ENCODE measurements around the gene QTRT2. TPM values are rescaled to one million over a fixed set of nuclear protein-coding genes. Genes with fewer than 3 reads are reported as not detected.

The QTRT2 gene
- total RNA-seq, 1 experiment from 2014 or later = 51.6 TPM

DNA sequence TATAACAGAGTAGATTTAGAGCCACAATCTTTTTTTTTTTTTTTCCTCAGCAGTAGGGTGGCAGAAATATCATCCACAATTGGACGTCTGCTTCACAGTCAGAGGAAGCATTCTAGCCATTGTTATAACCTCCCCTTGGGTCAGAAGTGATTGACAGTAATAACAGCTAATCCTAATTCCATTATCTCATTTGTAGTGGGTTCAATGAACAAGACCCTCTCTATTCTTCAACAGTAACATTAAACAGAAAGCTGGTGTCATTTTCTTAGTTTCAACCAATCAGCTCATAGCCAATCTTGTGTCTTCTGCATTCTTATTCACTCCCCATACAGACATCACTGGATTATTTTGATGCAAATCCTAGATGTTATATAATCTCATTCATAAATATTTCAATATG, 44.6 kb downstream of the QTRT2 start:
- no peak for TF ChIP-seq SIN3A (IDR thresholded peaks at IDR 0.05; ENCODE audit: borderline replicate concordance, insufficient read depth, low read depth, low read length)
- no peak for TF ChIP-seq TCF7L2 (IDR thresholded peaks at IDR 0.05; ENCODE audit: low read depth, low read length)
- TF ChIP-seq, protein P1, sequence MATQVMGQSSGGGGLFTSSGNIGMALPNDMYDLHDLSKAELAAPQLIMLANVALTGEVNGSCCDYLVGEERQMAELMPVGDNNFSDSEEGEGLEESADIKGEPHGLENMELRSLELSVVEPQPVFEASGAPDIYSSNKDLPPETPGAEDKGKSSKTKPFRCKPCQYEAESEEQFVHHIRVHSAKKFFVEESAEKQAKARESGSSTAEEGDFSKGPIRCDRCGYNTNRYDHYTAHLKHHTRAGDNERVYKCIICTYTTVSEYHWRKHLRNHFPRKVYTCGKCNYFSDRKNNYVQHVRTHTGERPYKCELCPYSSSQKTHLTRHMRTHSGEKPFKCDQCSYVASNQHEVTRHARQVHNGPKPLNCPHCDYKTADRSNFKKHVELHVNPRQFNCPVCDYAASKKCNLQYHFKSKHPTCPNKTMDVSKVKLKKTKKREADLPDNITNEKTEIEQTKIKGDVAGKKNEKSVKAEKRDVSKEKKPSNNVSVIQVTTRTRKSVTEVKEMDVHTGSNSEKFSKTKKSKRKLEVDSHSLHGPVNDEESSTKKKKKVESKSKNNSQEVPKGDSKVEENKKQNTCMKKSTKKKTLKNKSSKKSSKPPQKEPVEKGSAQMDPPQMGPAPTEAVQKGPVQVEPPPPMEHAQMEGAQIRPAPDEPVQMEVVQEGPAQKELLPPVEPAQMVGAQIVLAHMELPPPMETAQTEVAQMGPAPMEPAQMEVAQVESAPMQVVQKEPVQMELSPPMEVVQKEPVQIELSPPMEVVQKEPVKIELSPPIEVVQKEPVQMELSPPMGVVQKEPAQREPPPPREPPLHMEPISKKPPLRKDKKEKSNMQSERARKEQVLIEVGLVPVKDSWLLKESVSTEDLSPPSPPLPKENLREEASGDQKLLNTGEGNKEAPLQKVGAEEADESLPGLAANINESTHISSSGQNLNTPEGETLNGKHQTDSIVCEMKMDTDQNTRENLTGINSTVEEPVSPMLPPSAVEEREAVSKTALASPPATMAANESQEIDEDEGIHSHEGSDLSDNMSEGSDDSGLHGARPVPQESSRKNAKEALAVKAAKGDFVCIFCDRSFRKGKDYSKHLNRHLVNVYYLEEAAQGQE (IDR thresholded peaks at IDR 0.05; ENCODE audit: insufficient read depth in 1 of 2, low read depth in 2 of 2, low read length in 1 of 2) = no peak
- no peak for TF ChIP-seq POLR2AphosphoS5 (IDR thresholded peaks at IDR 0.05; ENCODE audit: low read depth, low read length)
- TF ChIP-seq, protein P2, sequence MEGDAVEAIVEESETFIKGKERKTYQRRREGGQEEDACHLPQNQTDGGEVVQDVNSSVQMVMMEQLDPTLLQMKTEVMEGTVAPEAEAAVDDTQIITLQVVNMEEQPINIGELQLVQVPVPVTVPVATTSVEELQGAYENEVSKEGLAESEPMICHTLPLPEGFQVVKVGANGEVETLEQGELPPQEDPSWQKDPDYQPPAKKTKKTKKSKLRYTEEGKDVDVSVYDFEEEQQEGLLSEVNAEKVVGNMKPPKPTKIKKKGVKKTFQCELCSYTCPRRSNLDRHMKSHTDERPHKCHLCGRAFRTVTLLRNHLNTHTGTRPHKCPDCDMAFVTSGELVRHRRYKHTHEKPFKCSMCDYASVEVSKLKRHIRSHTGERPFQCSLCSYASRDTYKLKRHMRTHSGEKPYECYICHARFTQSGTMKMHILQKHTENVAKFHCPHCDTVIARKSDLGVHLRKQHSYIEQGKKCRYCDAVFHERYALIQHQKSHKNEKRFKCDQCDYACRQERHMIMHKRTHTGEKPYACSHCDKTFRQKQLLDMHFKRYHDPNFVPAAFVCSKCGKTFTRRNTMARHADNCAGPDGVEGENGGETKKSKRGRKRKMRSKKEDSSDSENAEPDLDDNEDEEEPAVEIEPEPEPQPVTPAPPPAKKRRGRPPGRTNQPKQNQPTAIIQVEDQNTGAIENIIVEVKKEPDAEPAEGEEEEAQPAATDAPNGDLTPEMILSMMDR (IDR thresholded peaks at IDR 0.05) = no peak
- no peak for DNase-seq (ENCODE audit: low read depth, low spot score)
- Histone ChIP-seq H3K4me3 (ENCODE audit: low read depth in 2 of 2, low read length in 2 of 2) (no peak overlapping the region), H3K27ac (ENCODE audit: low read length) (no peak overlapping the region), H3K36me3 (ENCODE audit: control insufficient read depth, insufficient read depth, low read length) (no peaks in the 10 kb centered on the region), H3K4me1 (ENCODE audit: control insufficient read depth, insufficient read depth, low read length) (no peaks in the 10 kb centered on the region), H3K27me3 (ENCODE audit: control insufficient read depth, insufficient read depth, low read length) (0 out of 2 replicates have a peak, but pooled peaks cover 6% of the 10 kb centered on the region), H3K9me3 (ENCODE audit: control insufficient read depth, insufficient read depth, low read depth, low read length) (no peaks in the 10 kb centered on the region)
- in situ Hi-C loops (cut with HindIII; ENCODE audit: low pct_unique_long_range_greater_than_20kb, low sequenced_read_pairs) (no loop called here), intact Hi-C loops (cut with micrococcal nuclease; ENCODE audit: unreplicated experiment) (no loop called here)
- POLR2A ChIA-PET = interaction anchor here (0.7 kb wide), 1 partner anchor 222 kb away, joined by 6 read pairs; no protein-coding TSS in a partner anchor
- CTCF ChIA-PET = no interaction called here
- ATAC-seq = no peak
- BruUV-seq (replicated peaks) = no TSS peak

DNA sequence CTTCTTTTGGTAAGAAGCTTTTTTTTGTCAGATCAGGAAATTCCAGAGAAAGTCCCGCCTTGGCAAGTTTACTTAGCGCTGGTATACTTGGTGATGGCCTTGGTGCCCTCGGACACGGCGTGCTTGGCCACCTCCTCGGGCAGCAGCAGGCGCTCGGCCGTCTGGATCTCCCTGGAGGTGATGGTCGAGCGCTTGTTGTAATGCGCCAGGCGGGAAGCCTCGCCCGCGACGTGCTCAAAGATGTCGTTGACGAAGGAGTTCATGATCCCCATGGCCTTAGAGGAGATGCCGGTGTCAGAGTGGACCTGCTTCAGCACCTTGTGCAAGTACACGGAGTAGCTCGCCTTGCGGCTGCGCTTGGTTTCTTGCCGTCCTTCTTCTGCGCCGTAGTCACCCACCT, 46.6 kb downstream of the QTRT2 start:
- TF ChIP-seq POLR2AphosphoS5 (IDR thresholded peaks at IDR 0.05; ENCODE audit: low read depth, low read length) (no peak), TCF7L2 (IDR thresholded peaks at IDR 0.05; ENCODE audit: low read depth, low read length) (no peak), SIN3A (IDR thresholded peaks at IDR 0.05; ENCODE audit: borderline replicate concordance, insufficient read depth, low read depth, low read length) (no peak)
- TF ChIP-seq, protein P1 (IDR thresholded peaks at IDR 0.05; ENCODE audit: insufficient read depth in 1 of 2, low read depth in 2 of 2, low read length in 1 of 2) = no peak
- TF ChIP-seq, protein P2 (IDR thresholded peaks at IDR 0.05) = no peak
- Histone ChIP-seq H3K36me3 (ENCODE audit: control insufficient read depth, insufficient read depth, low read length) (no peaks in the 10 kb centered on the region), H3K27me3 (ENCODE audit: control insufficient read depth, insufficient read depth, low read length) (0 out of 2 replicates have a peak, but pooled peaks cover 8% of the 10 kb centered on the region), H3K4me3 (ENCODE audit: low read depth in 2 of 2, low read length in 2 of 2) (no peak overlapping the region), H3K4me1 (ENCODE audit: control insufficient read depth, insufficient read depth, low read length) (no peaks in the 10 kb centered on the region), H3K27ac (ENCODE audit: low read length) (no peak overlapping the region), H3K9me3 (ENCODE audit: control insufficient read depth, insufficient read depth, low read depth, low read length) (no peaks in the 10 kb centered on the region)
- no peak for ATAC-seq
- ChIA-PET CTCF (no interaction called here), POLR2A (no interaction called here)
- BruUV-seq (replicated peaks) = no TSS peak
- DNase-seq (ENCODE audit: low read depth, low spot score) = no peak
- in situ Hi-C loops (cut with HindIII; ENCODE audit: low pct_unique_long_range_greater_than_20kb, low sequenced_read_pairs) = no loop called here
- intact Hi-C loops (cut with micrococcal nuclease; ENCODE audit: unreplicated experiment) = no loop called here

All from Panc1 (cell line).